ENCODE data around the gene VWF. TPM values are rescaled to one million over a fixed set of nuclear protein-coding genes. Genes with fewer than 3 reads are reported as not detected.

The VWF gene
- total RNA-seq, 1 experiment from 2014 or later = 0.41 TPM

DNA sequence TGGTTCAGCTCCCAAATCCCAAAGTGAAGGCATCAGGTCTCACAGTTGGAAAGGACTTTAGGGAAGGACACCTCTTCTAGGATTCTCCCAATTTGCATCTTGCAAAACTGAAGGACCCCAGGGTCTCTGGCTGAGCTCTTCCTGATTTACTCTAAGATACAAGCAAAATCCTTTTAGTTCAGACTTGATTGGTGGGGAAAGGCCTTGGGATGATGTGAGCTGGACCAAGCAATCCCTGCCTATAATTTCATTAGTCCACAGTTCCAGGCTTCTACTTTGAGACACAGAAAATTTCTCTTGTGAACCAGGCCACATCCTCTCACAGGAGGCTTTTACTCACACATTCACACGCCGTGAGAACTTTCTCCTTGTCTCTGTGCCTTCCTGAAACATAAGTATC, 23.6 kb upstream of the VWF start:
- CTCF ChIA-PET = no interaction called here
- H3K4me3 ChIP-seq (ENCODE audit: low read depth, low read length) = no peak overlapping the region
- intact Hi-C loops (cut with micrococcal nuclease; ENCODE audit: unreplicated experiment) = no loop called here
- no peaks in the 10 kb centered on the region for H3K27me3 ChIP-seq (replicated peaks; ENCODE audit: control insufficient read depth, insufficient read depth, low read length)
- TF ChIP-seq CTCF (IDR thresholded peaks at IDR 0.05; ENCODE audit: insufficient read depth in 1 of 2, low read depth in 1 of 2, low read length in 1 of 2, severe bottlenecking in 1 of 2, unreplicated experiment in 1 of 2) = no peak
- peaks cover 27% of the 10 kb centered on the region for H3K4me1 ChIP-seq
- Mint-ChIP-seq H3K4me3 (ENCODE audit: unreplicated experiment) (no peak overlapping the region), H3K27ac (ENCODE audit: unreplicated experiment) (peak overlapping the region; percentile 45), H3K36me3 (ENCODE audit: insufficient read depth, unreplicated experiment) (no peaks in the 10 kb centered on the region), H3K4me1 (ENCODE audit: low read depth, unreplicated experiment) (peaks cover 26% of the 10 kb centered on the region), H3K27me3 (ENCODE audit: insufficient read depth, unreplicated experiment) (no peaks in the 10 kb centered on the region), H3K9me3 (ENCODE audit: unreplicated experiment) (peaks cover 4% of the 10 kb centered on the region)
- POLR2A ChIA-PET = no interaction called here
- BruUV-seq (replicated peaks) = no TSS peak
- H3K9me3 ChIP-seq = peaks cover 7% of the 10 kb centered on the region; the same call in 1 of the 2 replicates
- DNase-seq = no peak
- 0 out of 2 replicates have a peak, but pooled peaks cover 2% of the 10 kb centered on the region for H3K36me3 ChIP-seq (ENCODE audit: control insufficient read depth, insufficient read depth, low read length)

GRCh38 chr12:6146951-6147350, 22.5 kb upstream of the VWF start:
- intact Hi-C loops (cut with micrococcal nuclease; ENCODE audit: unreplicated experiment) = no loop called here
- no peak overlapping the region for H3K4me3 ChIP-seq (ENCODE audit: low read depth, low read length)
- CTCF ChIA-PET = interaction anchor here (0.7 kb wide), 3 partner anchors 34 to 110 kb away, joined by 3 to 6 read pairs (median 4); no protein-coding TSS in a partner anchor
- H3K4me1 Mint-ChIP-seq (ENCODE audit: low read depth, unreplicated experiment) = peaks cover 26% of the 10 kb centered on the region
- H3K9me3 Mint-ChIP-seq (ENCODE audit: unreplicated experiment) = peaks cover 9% of the 10 kb centered on the region
- peak overlapping the region; percentile 45 for H3K27ac Mint-ChIP-seq (ENCODE audit: unreplicated experiment)
- BruUV-seq (replicated peaks) = no TSS peak
- H3K4me3 Mint-ChIP-seq (ENCODE audit: unreplicated experiment) = no peak overlapping the region
- H3K36me3 ChIP-seq (ENCODE audit: control insufficient read depth, insufficient read depth, low read length) = 0 out of 2 replicates have a peak, but pooled peaks cover 2% of the 10 kb centered on the region
- peaks cover 7% of the 10 kb centered on the region; the same call in 1 of the 2 replicates for H3K9me3 ChIP-seq
- no peaks in the 10 kb centered on the region for H3K27me3 Mint-ChIP-seq (ENCODE audit: insufficient read depth, unreplicated experiment)
- no peaks in the 10 kb centered on the region for H3K36me3 Mint-ChIP-seq (ENCODE audit: insufficient read depth, unreplicated experiment)
- no peak for TF ChIP-seq CTCF (IDR thresholded peaks at IDR 0.05; ENCODE audit: insufficient read depth in 1 of 2, low read depth in 1 of 2, low read length in 1 of 2, severe bottlenecking in 1 of 2, unreplicated experiment in 1 of 2)
- POLR2A ChIA-PET = interaction anchor here (0.6 kb wide), 2 partner anchors 35 to 63 kb away, joined by 3 to 5 read pairs; no protein-coding TSS in a partner anchor
- peaks cover 27% of the 10 kb centered on the region for H3K4me1 ChIP-seq
- H3K27me3 ChIP-seq (replicated peaks; ENCODE audit: control insufficient read depth, insufficient read depth, low read length) = no peaks in the 10 kb centered on the region
- peak in 1 of 2 experiments; percentile 57 for DNase-seq

DNA sequence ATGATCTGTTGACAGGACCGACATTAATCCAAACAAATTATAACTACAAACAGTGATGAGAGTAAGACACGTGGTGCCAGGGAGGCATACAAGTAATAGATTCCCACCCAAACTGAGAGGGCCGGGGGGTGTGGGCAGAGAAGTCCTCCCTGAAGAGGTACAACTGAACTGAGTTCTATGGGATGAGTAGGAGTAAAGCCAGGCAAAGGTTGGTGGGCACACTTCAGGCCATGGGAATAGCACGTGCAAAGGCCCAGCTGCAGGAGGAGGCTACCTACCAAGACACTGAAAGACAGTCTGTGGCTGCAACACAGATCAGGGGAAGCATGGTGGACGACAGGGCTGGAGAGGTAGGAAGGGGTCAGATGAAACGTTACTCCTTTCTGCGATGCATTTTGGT, 22.0 kb upstream of the VWF start:
- H3K4me3 ChIP-seq (ENCODE audit: low read depth, low read length) = no peak overlapping the region
- H3K27me3 ChIP-seq (replicated peaks; ENCODE audit: control insufficient read depth, insufficient read depth, low read length) = no peaks in the 10 kb centered on the region
- DNase-seq = no peak
- ChIA-PET POLR2A (interaction anchor here (0.6 kb wide), 1 partner anchor 34 kb away, joined by 3 read pairs; no protein-coding TSS in a partner anchor), CTCF (no interaction called here)
- no TSS peak for BruUV-seq (replicated peaks)
- Mint-ChIP-seq H3K9me3 (ENCODE audit: unreplicated experiment) (peaks cover 9% of the 10 kb centered on the region), H3K36me3 (ENCODE audit: insufficient read depth, unreplicated experiment) (no peaks in the 10 kb centered on the region), H3K4me3 (ENCODE audit: unreplicated experiment) (no peak overlapping the region), H3K4me1 (ENCODE audit: low read depth, unreplicated experiment) (peaks cover 26% of the 10 kb centered on the region), H3K27me3 (ENCODE audit: insufficient read depth, unreplicated experiment) (no peaks in the 10 kb centered on the region), H3K27ac (ENCODE audit: unreplicated experiment) (peak overlapping the region; percentile 45)
- peaks cover 27% of the 10 kb centered on the region for H3K4me1 ChIP-seq
- peaks cover 7% of the 10 kb centered on the region; the same call in 1 of the 2 replicates for H3K9me3 ChIP-seq
- H3K36me3 ChIP-seq (ENCODE audit: control insufficient read depth, insufficient read depth, low read length) = 0 out of 2 replicates have a peak, but pooled peaks cover 2% of the 10 kb centered on the region
- no peak for TF ChIP-seq CTCF (IDR thresholded peaks at IDR 0.05; ENCODE audit: insufficient read depth in 1 of 2, low read depth in 1 of 2, low read length in 1 of 2, severe bottlenecking in 1 of 2, unreplicated experiment in 1 of 2)
- intact Hi-C loops (cut with micrococcal nuclease; ENCODE audit: unreplicated experiment) = no loop called here

Measured in Caco-2 (cell line).